ENCODE measurements around the gene DMXL1. TPM values are rescaled to one million over a fixed set of nuclear protein-coding genes. Genes with fewer than 3 reads are reported as not detected.

The DMXL1 gene
- total RNA-seq, 1 donor from 2014 or later, result 76.9 TPM

DNA sequence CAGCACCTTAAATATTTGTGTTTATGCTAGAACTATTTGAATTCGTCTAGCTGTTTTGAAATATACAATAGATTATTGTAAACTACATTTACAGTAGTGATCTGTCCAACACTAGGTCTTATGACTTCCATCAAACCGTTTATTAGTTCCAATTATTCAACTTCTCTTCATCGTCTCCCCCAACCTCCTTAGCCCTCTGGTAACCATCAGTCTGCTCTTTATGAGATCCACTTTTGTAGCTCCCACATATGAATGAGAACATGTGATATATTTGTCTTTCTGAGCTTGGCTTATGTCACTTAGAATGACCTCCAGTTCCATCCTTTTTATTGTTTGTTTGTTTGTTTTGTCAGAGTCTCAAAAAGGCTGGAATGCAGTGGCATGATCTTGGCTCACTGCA, 11.8 kb downstream of the DMXL1 start:
- Mint-ChIP-seq H3K4me1 (peaks cover 85% of the 10 kb centered on the region), H3K4me3 (no peak overlapping the region), H3K27ac (peak overlapping the region; percentile 38), H3K27me3 (no peaks in the 10 kb centered on the region), H3K9me3 (peaks cover 9% of the 10 kb centered on the region), H3K36me3 (ENCODE audit: low read depth) (peaks cover 43% of the 10 kb centered on the region)
- intact Hi-C loops (cut with micrococcal nuclease), result loop anchor here (1.0 kb wide), 1 partner anchor 11 kb away; the partner anchor contains the start of gene DMXL1
- CTCF ChIA-PET, result no interaction called here
- no peak for ATAC-seq (ENCODE audit: low read depth)
- POLR2A ChIA-PET, result interaction anchor here (1.5 kb wide), 1 partner anchor 12 kb away, joined by 5 read pairs; the partner anchor contains the start of gene DMXL1
- DNase-seq, result no peak
- TF ChIP-seq, protein P1, sequence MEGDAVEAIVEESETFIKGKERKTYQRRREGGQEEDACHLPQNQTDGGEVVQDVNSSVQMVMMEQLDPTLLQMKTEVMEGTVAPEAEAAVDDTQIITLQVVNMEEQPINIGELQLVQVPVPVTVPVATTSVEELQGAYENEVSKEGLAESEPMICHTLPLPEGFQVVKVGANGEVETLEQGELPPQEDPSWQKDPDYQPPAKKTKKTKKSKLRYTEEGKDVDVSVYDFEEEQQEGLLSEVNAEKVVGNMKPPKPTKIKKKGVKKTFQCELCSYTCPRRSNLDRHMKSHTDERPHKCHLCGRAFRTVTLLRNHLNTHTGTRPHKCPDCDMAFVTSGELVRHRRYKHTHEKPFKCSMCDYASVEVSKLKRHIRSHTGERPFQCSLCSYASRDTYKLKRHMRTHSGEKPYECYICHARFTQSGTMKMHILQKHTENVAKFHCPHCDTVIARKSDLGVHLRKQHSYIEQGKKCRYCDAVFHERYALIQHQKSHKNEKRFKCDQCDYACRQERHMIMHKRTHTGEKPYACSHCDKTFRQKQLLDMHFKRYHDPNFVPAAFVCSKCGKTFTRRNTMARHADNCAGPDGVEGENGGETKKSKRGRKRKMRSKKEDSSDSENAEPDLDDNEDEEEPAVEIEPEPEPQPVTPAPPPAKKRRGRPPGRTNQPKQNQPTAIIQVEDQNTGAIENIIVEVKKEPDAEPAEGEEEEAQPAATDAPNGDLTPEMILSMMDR (IDR thresholded peaks at IDR 0.05), result no peak

GRCh38 chr5:119083679-119084078, 12.8 kb downstream of the DMXL1 start:
- Mint-ChIP-seq H3K36me3 (ENCODE audit: low read depth) (peaks cover 43% of the 10 kb centered on the region), H3K27me3 (no peaks in the 10 kb centered on the region), H3K4me1 (peaks cover 82% of the 10 kb centered on the region), H3K9me3 (peaks cover 9% of the 10 kb centered on the region), H3K27ac (peak overlapping the region; percentile 71), H3K4me3 (peak overlapping the region; percentile 25)
- intact Hi-C loops (cut with micrococcal nuclease), result loop anchor here (1.0 kb wide), 1 partner anchor 12 kb away; the partner anchor contains the start of gene DMXL1
- no peak for DNase-seq
- ATAC-seq (ENCODE audit: low read depth), result peak; percentile 40
- POLR2A ChIA-PET, result interaction anchor here (1.5 kb wide), 1 partner anchor 13 kb away, joined by 5 read pairs; the partner anchor contains the start of gene DMXL1
- CTCF ChIA-PET, result no interaction called here
- TF ChIP-seq, protein P1 (IDR thresholded peaks at IDR 0.05), result no peak

DNA sequence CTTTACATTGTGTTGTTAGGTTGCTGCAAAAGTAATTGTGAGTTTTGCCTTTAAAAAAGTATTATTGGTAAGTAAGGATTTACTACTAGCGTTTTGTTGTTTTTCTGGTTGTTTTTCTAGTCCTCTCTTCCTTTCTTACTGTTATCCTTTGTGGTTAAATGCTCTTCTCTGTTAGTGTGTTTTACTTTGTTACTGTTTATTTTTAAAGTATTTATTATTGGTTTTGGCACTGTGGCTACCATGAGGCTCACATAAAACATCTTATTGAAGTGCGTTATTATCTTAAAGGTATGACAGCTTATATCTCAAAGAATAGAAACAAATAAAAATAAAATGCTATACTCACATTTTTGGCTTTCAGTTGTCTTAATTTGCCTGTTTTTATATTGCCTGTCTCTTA, 17.6 kb downstream of the DMXL1 start:
- ATAC-seq (ENCODE audit: low read depth) (no peak), DNase-seq (no peak)
- ChIA-PET POLR2A (interaction anchor here (0.6 kb wide), 1 partner anchor 108 kb away, joined by 3 read pairs; no protein-coding TSS in a partner anchor), CTCF (no interaction called here)
- TF ChIP-seq, protein P1 (IDR thresholded peaks at IDR 0.05), result no peak
- peaks cover 44% of the 10 kb centered on the region for H3K36me3 Mint-ChIP-seq (ENCODE audit: low read depth)
- peaks cover 58% of the 10 kb centered on the region for H3K4me1 Mint-ChIP-seq
- H3K9me3 Mint-ChIP-seq, result peaks cover 9% of the 10 kb centered on the region
- no peak overlapping the region for H3K4me3 Mint-ChIP-seq
- H3K27ac Mint-ChIP-seq, result peak overlapping the region; percentile 53
- H3K27me3 Mint-ChIP-seq, result no peaks in the 10 kb centered on the region
- intact Hi-C loops (cut with micrococcal nuclease), result no loop called here

- no peak for ATAC-seq (ENCODE audit: low read depth)
- DNase-seq, result no peak
- TF ChIP-seq, protein P1 (IDR thresholded peaks at IDR 0.05), result no peak
These were observed 24.7 kb downstream of the DMXL1 start for GRCh38 chr5:119095611-119096010.

DNA sequence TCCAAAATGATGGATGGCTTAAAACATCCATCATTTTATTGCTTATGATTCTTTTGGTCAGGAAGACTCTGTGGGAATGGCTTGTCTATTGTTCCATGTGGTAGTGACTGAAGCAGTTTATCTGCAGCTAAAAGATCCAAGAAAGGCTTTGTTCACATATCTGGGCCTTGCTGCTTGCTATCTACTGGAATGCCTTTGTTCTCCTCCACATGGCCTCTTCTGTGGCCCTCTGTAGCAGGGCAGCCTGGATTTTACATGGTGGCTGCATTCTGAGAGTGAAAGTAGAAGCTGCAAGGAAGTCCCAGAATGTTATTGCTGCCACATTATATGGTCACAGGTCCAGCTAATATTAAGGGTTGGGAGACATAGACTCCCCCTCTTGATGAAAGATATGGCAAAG, 35.1 kb downstream of the DMXL1 start:
- no peak for DNase-seq
- ChIA-PET POLR2A (no interaction called here), CTCF (interaction anchor here (1.2 kb wide), 1 partner anchor 118 kb away, joined by 5 read pairs; the partner anchor contains the start of gene DTWD2)
- H3K27ac Mint-ChIP-seq, result no peak overlapping the region
- H3K9me3 Mint-ChIP-seq, result no peaks in the 10 kb centered on the region
- H3K27me3 Mint-ChIP-seq, result no peaks in the 10 kb centered on the region
- H3K4me3 Mint-ChIP-seq, result no peak overlapping the region
- TF ChIP-seq, protein P1 (IDR thresholded peaks at IDR 0.05), result no peak
- ATAC-seq (ENCODE audit: low read depth), result no peak
- H3K36me3 Mint-ChIP-seq (ENCODE audit: low read depth), result peaks cover 69% of the 10 kb centered on the region
- intact Hi-C loops (cut with micrococcal nuclease), result loop anchor here (5.0 kb wide), 1 partner anchor 34 kb away; the partner anchor contains the start of gene DMXL1
- H3K4me1 Mint-ChIP-seq, result peaks cover 4% of the 10 kb centered on the region

More at GRCh38 chr5:119095611-119096010, 24.7 kb downstream of the DMXL1 start:
- peaks cover 44% of the 10 kb centered on the region for H3K4me1 Mint-ChIP-seq
- H3K4me3 Mint-ChIP-seq, result no peak overlapping the region
- CTCF ChIA-PET, result no interaction called here
- peaks cover 49% of the 10 kb centered on the region for H3K36me3 Mint-ChIP-seq (ENCODE audit: low read depth)
- POLR2A ChIA-PET, result no interaction called here
- no peak overlapping the region for H3K27ac Mint-ChIP-seq
- H3K9me3 Mint-ChIP-seq, result no peaks in the 10 kb centered on the region
- intact Hi-C loops (cut with micrococcal nuclease), result no loop called here
- no peaks in the 10 kb centered on the region for H3K27me3 Mint-ChIP-seq

Measured in activated B cell treated with CpG ODN at 0.5 μM for 24 hours (primary cell).